GM19463 (cell line): ENCODE results near the gene GPR161.

ENCODE experiments used
- ATAC-seq: cut with Tn5 transposase; IDR thresholded peaks from one replicate; pipeline ENCODE4 v1.9.1; 2021; ENCODE audit warnings: mild to moderate bottlenecking, moderate library complexity; ENCODE audit not compliant: unreplicated experiment

Gene GPR161

GRCh38 chr1:168148916-168149315 is 12.2 kb upstream of the GPR161 start:
- ATAC-seq = peak; percentile 61

GRCh38 chr1:168146626-168147025 is 9.9 kb upstream of the GPR161 start:
- no peak for ATAC-seq

GRCh38 chr1:168146160-168146539 is 9.4 kb upstream of the GPR161 start:
- ATAC-seq = no peak

- peak; percentile 97 for ATAC-seq
These were observed 8.7 kb upstream of the GPR161 start for GRCh38 chr1:168145184-168146159.

GRCh38 chr1:168141871-168142385 is 5.2 kb upstream of the GPR161 start:
- no peak for ATAC-seq

- ATAC-seq = no peak
These were observed 2.3 kb upstream of the GPR161 start for GRCh38 chr1:168139070-168139469.

- no peak for ATAC-seq
These were observed 1.4 kb upstream of the GPR161 start for GRCh38 chr1:168138134-168138533.

GRCh38 chr1:168137515-168137821 is 738 bp upstream of the GPR161 start:
- ATAC-seq = no peak

GRCh38 chr1:168135921-168136708 is 615 bp downstream of the GPR161 start:
- peak; percentile 41 for ATAC-seq

- ATAC-seq = no peak
These were observed 1.4 kb downstream of the GPR161 start for GRCh38 chr1:168135116-168135920.

- no peak for ATAC-seq
These were observed 2.1 kb downstream of the GPR161 start for GRCh38 chr1:168134642-168135041.

GRCh38 chr1:168134132-168134531 is 2.6 kb downstream of the GPR161 start:
- ATAC-seq = no peak

- no peak for ATAC-seq
These were observed 6.8 kb downstream of the GPR161 start for GRCh38 chr1:168129933-168130332.

- no peak for ATAC-seq
These were observed 9.2 kb downstream of the GPR161 start for GRCh38 chr1:168127503-168127902.

- no peak for ATAC-seq
These were observed 11.7 kb downstream of the GPR161 start for GRCh38 chr1:168125051-168125450.

- ATAC-seq = no peak
These were observed 15.2 kb downstream of the GPR161 start for GRCh38 chr1:168121401-168122011.

GRCh38 chr1:168119750-168120149 is 17.0 kb downstream of the GPR161 start:
- ATAC-seq = no peak

GRCh38 chr1:168116327-168116799 is 20.4 kb downstream of the GPR161 start:
- ATAC-seq = no peak

GRCh38 chr1:168114845-168115244 is 21.9 kb downstream of the GPR161 start:
- ATAC-seq = no peak

GRCh38 chr1:168112673-168113305 is 23.9 kb downstream of the GPR161 start:
- ATAC-seq = peak; percentile 71
